HG03521 (cell line): ENCODE results near the gene ZBED4.

Experiments used
- ATAC-seq: cut with Tn5 transposase; IDR thresholded peaks from one replicate; pipeline ENCODE4 v1.9.1; 2021; ENCODE audit warnings: mild to moderate bottlenecking, moderate library complexity; ENCODE audit not compliant: unreplicated experiment

ZBED4 gene

GRCh38 chr22:49934160-49934890 lies 80.7 kb downstream of the ZBED4 start:
- ATAC-seq: no peak

GRCh38 chr22:49934891-49935557 lies 81.4 kb downstream of the ZBED4 start:
- ATAC-seq: no peak

- no peak for ATAC-seq
These were observed 81.9 kb downstream of the ZBED4 start for GRCh38 chr22:49935561-49935960.

- ATAC-seq: peak; percentile 60
These were observed 82.7 kb downstream of the ZBED4 start for GRCh38 chr22:49936018-49936972.

- ATAC-seq: no peak
These were observed 83.5 kb downstream of the ZBED4 start for GRCh38 chr22:49936973-49937757.

GRCh38 chr22:49937758-49938564 lies 84.3 kb downstream of the ZBED4 start:
- no peak for ATAC-seq

GRCh38 chr22:49938565-49939136 lies 85.0 kb downstream of the ZBED4 start:
- ATAC-seq: no peak
